Neuronal stem cell (in vitro differentiated cells): Measurements from ENCODE around the gene GOPC.

Experiments used
- DNase-seq: peaks from one replicate; pipeline ENCODE4 v3.0.0-alpha.2; 2013; ENCODE audit warnings: low spot score
- H2AFZ ChIP-seq: one replicate; pipeline ENCODE4 v1.6.1; 2013; ENCODE audit warnings: mild to moderate bottlenecking, low read length, inconsistent platforms
- H2AK5ac ChIP-seq: 2 replicates; pipeline ENCODE4 v1.6.1; 2013; ENCODE audit warnings: low read depth, mild to moderate bottlenecking, inconsistent platforms, low read length, moderate library complexity, mixed read lengths
- H2BK120ac ChIP-seq: 2 replicates; pipeline ENCODE4 v1.6.1; 2013; ENCODE audit warnings: low read depth, mild to moderate bottlenecking, inconsistent platforms, low read length, moderate library complexity, mixed read lengths
- H2BK12ac ChIP-seq: one replicate; pipeline ENCODE4 v1.6.1; 2013; ENCODE audit warnings: low read length, inconsistent platforms
- H2BK15ac ChIP-seq: 2 replicates; pipeline ENCODE4 v1.6.1; 2013; ENCODE audit warnings: mild to moderate bottlenecking, low read length, inconsistent platforms, mixed read lengths
- H2BK5ac ChIP-seq: one replicate; pipeline ENCODE4 v1.6.1; 2013; ENCODE audit warnings: inconsistent platforms, mild to moderate bottlenecking, low read length, moderate library complexity
- H3K14ac ChIP-seq: one replicate; pipeline ENCODE4 v1.6.1; 2013; ENCODE audit warnings: low read length, inconsistent platforms
- H3K18ac ChIP-seq: 2 replicates; pipeline ENCODE4 v1.6.1; 2013; ENCODE audit warnings: low read length, inconsistent platforms
- H3K23ac ChIP-seq: 2 replicates; pipeline ENCODE4 v1.6.1; 2013; ENCODE audit warnings: low read depth, mild to moderate bottlenecking, mixed read lengths, low read length, inconsistent platforms; ENCODE audit not compliant: poor library complexity
- H3K27ac ChIP-seq: replicated peaks from 3 replicates; pipeline ENCODE4 v1.5.1; 2013; ENCODE audit warnings: low read length, inconsistent platforms
- H3K27me3 ChIP-seq, 3 experiments: 2 replicates each; pipeline ENCODE4 v1.6.1; 2013; ENCODE audit warnings: low read length in 3 of 3, mild to moderate bottlenecking in 2 of 3, inconsistent platforms in 1 of 3, low read depth in 1 of 3, mixed read lengths in 1 of 3, moderate library complexity in 1 of 3; ENCODE audit not compliant: control insufficient read depth in 3 of 3, insufficient read depth in 3 of 3
- H3K36me3 ChIP-seq, 2 donors: replicated peaks in 1 of 2; 2 replicates each; pipeline ENCODE4 v1.6.1; 2013; ENCODE audit warnings: low read length in 2 of 2; ENCODE audit not compliant: control insufficient read depth in 2 of 2, insufficient read depth in 2 of 2
- H3K4ac ChIP-seq: 2 replicates; pipeline ENCODE4 v1.6.1; 2013; ENCODE audit warnings: inconsistent platforms, mild to moderate bottlenecking, low read length, moderate library complexity
- H3K4me1 ChIP-seq, 2 donors: 1 replicate in 1 of 2; 2 replicates in 1 of 2; pipeline ENCODE4 v1.6.1; 2013; ENCODE audit warnings: low read length in 2 of 2, low read depth in 1 of 2; ENCODE audit not compliant: control insufficient read depth in 2 of 2, insufficient read depth in 1 of 2
- H3K4me2 ChIP-seq: one replicate; pipeline ENCODE4 v1.6.1; 2013; ENCODE audit warnings: mild to moderate bottlenecking, low read length, inconsistent platforms; ENCODE audit not compliant: insufficient read depth, poor library complexity, severe bottlenecking
- H3K4me3 ChIP-seq, 2 donors: 2 replicates each; pipeline ENCODE4 v1.5.1; 2013; ENCODE audit warnings: low read length in 2 of 2, mild to moderate bottlenecking in 2 of 2, inconsistent platforms in 1 of 2, moderate library complexity in 1 of 2
- H3K79me1 ChIP-seq: one replicate; pipeline ENCODE4 v1.6.1; 2013; ENCODE audit warnings: low read depth, mild to moderate bottlenecking, inconsistent platforms, low read length, moderate library complexity
- H3K9ac ChIP-seq: one replicate; pipeline ENCODE4 v1.6.1; 2013; ENCODE audit warnings: mild to moderate bottlenecking, low read depth, low read length, inconsistent platforms; ENCODE audit not compliant: poor library complexity
- H3K9me3 ChIP-seq, 2 donors: replicated peaks in 1 of 2; 2 replicates each; pipeline versions ENCODE3 to v1.6.1; 2013; ENCODE audit warnings: low read length in 2 of 2, mild to moderate bottlenecking in 2 of 2, inconsistent platforms in 1 of 2, low read depth in 1 of 2, mixed read lengths in 1 of 2, moderate library complexity in 1 of 2; ENCODE audit not compliant: control insufficient read depth in 2 of 2, insufficient read depth in 1 of 2
- H4K8ac ChIP-seq: one replicate; pipeline ENCODE4 v1.6.1; 2013; ENCODE audit warnings: low read depth, mild to moderate bottlenecking, inconsistent platforms, low read length, moderate library complexity
- H4K91ac ChIP-seq: one replicate; pipeline ENCODE4 v1.6.1; 2013; ENCODE audit warnings: low read length, low read depth, mild to moderate bottlenecking, inconsistent platforms; ENCODE audit not compliant: poor library complexity
- WGBS, 2 donors: extraction: QIAGEN DNeasy Blood & Tissue Kit; methylation state at CpG; one replicate each; pipeline ENCODE4 v1.1.7; 2013; ENCODE audit warnings: missing lambda C conversion rate in 2 of 2, mixed read lengths in 1 of 2; ENCODE audit not compliant: insufficient read length in 2 of 2, insufficient replicate concordance in 1 of 2; ENCODE audit errors: extremely low coverage in 2 of 2; 5-methylcytosine and 5-hydroxymethylcytosine counted together

Gene GOPC

GRCh38 chr6:117629119-117629660, 26.9 kb upstream of the GOPC start:
- DNase-seq, result no peak
- Histone ChIP-seq H3K9ac (no peak overlapping the region), H3K79me1 (no peaks in the 10 kb centered on the region), H4K91ac (no peak overlapping the region), H2AFZ (no peak overlapping the region), H4K8ac (no peak overlapping the region), H3K36me3 (no peaks in the 10 kb centered on the region), H3K27ac (no peak overlapping the region), H3K18ac (no peak overlapping the region), H2BK5ac (no peak overlapping the region), H3K4me2 (no peak overlapping the region), H3K4me1 (no peaks in the 10 kb centered on the region), H3K23ac (no peak overlapping the region), H3K9me3 (peaks cover 0 to 26% of the 10 kb centered on the region in 2 donors), H3K27me3 (no peaks in the 10 kb centered on the region), H2BK120ac (no peak overlapping the region), H3K4ac (no peak overlapping the region), H2BK15ac (no peak overlapping the region), H3K4me3 (no peak overlapping the region), H3K14ac (no peak overlapping the region), H2BK12ac (no peak overlapping the region), H2AK5ac (no peak overlapping the region)
- no CpG with 5 or more reads among the region's 1 CpG for WGBS, 2 donors

DNA sequence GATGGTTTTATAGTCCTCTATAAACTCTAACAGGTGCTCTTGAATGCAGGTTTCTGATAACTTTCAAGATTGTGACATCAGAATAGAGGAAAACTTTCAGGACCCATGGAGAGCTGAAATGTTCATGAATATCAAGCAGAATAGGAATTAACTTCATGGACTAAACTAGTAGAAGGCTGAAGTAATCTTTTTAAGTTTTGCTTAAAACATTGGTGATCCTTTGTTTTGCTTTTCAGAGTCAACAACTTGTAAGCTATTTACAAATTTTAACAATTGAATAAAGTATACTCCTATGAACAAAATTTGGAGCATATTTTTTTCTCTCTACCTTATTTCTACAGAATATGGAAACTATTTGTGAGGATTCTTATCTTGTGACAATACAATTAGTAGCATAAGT, 25.2 kb upstream of the GOPC start:
- H3K4me3 ChIP-seq, result no peak overlapping the region
- H2AFZ ChIP-seq, result no peak overlapping the region
- H3K18ac ChIP-seq, result no peak overlapping the region
- H3K4me2 ChIP-seq, result no peak overlapping the region
- no peaks in the 10 kb centered on the region for H3K27me3 ChIP-seq
- no peak overlapping the region for H4K8ac ChIP-seq
- H3K23ac ChIP-seq, result no peak overlapping the region
- no peak overlapping the region for H2BK5ac ChIP-seq
- no peak overlapping the region for H3K9ac ChIP-seq
- H3K4me1 ChIP-seq, result no peaks in the 10 kb centered on the region
- no peak overlapping the region for H3K4ac ChIP-seq
- DNase-seq, result no peak
- H3K14ac ChIP-seq, result no peak overlapping the region
- H3K36me3 ChIP-seq, result no peaks in the 10 kb centered on the region
- no peak overlapping the region for H2BK12ac ChIP-seq
- no peak overlapping the region for H2BK15ac ChIP-seq
- no peak overlapping the region for H2BK120ac ChIP-seq
- H3K79me1 ChIP-seq, result no peaks in the 10 kb centered on the region
- H2AK5ac ChIP-seq, result no peak overlapping the region
- H4K91ac ChIP-seq, result no peak overlapping the region
- no peak overlapping the region for H3K27ac ChIP-seq
- H3K9me3 ChIP-seq, result peaks cover 2 to 28% of the 10 kb centered on the region in 2 donors

GRCh38 chr6:117624869-117625481, 22.7 kb upstream of the GOPC start:
- Histone ChIP-seq H3K9ac (no peak overlapping the region), H2BK120ac (no peak overlapping the region), H3K23ac (no peak overlapping the region), H3K4ac (no peak overlapping the region), H4K91ac (no peak overlapping the region), H3K36me3 (no peaks in the 10 kb centered on the region), H3K4me2 (no peak overlapping the region), H3K27ac (no peak overlapping the region), H2BK15ac (no peak overlapping the region), H3K4me3 (no peak overlapping the region), H2AFZ (no peak overlapping the region), H3K14ac (no peak overlapping the region), H2BK12ac (no peak overlapping the region), H2AK5ac (no peak overlapping the region), H3K18ac (no peak overlapping the region), H4K8ac (no peak overlapping the region), H3K79me1 (no peaks in the 10 kb centered on the region), H2BK5ac (no peak overlapping the region), H3K9me3 (peaks cover 2 to 28% of the 10 kb centered on the region in 2 donors), H3K27me3 (no peaks in the 10 kb centered on the region), H3K4me1 (no peaks in the 10 kb centered on the region)
- DNase-seq, result no peak
- no CpG with 5 or more reads among the region's 1 CpG for WGBS, 2 donors

- no peak overlapping the region for H2BK15ac ChIP-seq
Observed at GRCh38 chr6:117619178-117619577, 16.9 kb upstream of the GOPC start.

More at GRCh38 chr6:117619178-117619577, 16.9 kb upstream of the GOPC start:
- H3K4me3 ChIP-seq, result no peak overlapping the region
- no peak overlapping the region for H3K18ac ChIP-seq
- no peak overlapping the region for H3K27ac ChIP-seq
- H3K4ac ChIP-seq, result no peak overlapping the region
- H3K4me1 ChIP-seq, result no peaks in the 10 kb centered on the region
- peaks cover 2% of the 10 kb centered on the region in 2 donors for H3K9me3 ChIP-seq
- H3K27me3 ChIP-seq, result no peaks in the 10 kb centered on the region
- H3K36me3 ChIP-seq, result no peaks in the 10 kb centered on the region
- no peak overlapping the region for H3K14ac ChIP-seq
- no peak overlapping the region for H2BK12ac ChIP-seq
- H2AFZ ChIP-seq, result no peak overlapping the region
- no peak overlapping the region for H3K4me2 ChIP-seq
- H4K8ac ChIP-seq, result no peak overlapping the region
- no peak overlapping the region for H3K23ac ChIP-seq
- H2AK5ac ChIP-seq, result no peak overlapping the region
- H3K79me1 ChIP-seq, result no peaks in the 10 kb centered on the region
- no peak for DNase-seq
- no peak overlapping the region for H3K9ac ChIP-seq
- no peak overlapping the region for H4K91ac ChIP-seq
- no CpG with 5 or more reads among the region's 1 CpG for WGBS, 2 donors
- H2BK120ac ChIP-seq, result no peak overlapping the region
- H2BK5ac ChIP-seq, result no peak overlapping the region
